Gastroesophageal sphincter (tissue), 4 donors: ENCODE measurements around the gene SND1. TPM values are rescaled to one million over a fixed set of nuclear protein-coding genes. Genes with fewer than 3 reads are reported as not detected.
A peak's percentile ranks its signal among the peaks of the same experiment; 100 is the strongest.

ENCODE experiments used
- ATAC-seq: fragments of 150-250 bp; one replicate; pipeline ENCODE4 v1.9.1; 2016; ENCODE audit warnings: mild to moderate bottlenecking, moderate library complexity
- H3K27ac ChIP-seq, 4 donors: fragments of 200-600 bp; sonication (generic) in 3 of 4; 1 replicate in 3 of 4; 2 replicates in 1 of 4; pipeline ENCODE4 v1.5.1; 2016 to 2019
- H3K27me3 ChIP-seq: fragments of 200-600 bp; sonication (generic); one replicate; pipeline ENCODE4 v1.5.1; 2019
- H3K36me3 ChIP-seq, 2 donors: fragments of 200-600 bp; sonication (generic); one replicate each; pipeline ENCODE4 v1.5.1; 2019; ENCODE audit warnings: control low read depth in 1 of 2
- H3K4me1 ChIP-seq, 3 donors: fragments of 200-600 bp; sonication (generic); 1 replicate in 2 of 3; 2 replicates in 1 of 3; pipeline ENCODE4 v1.5.1; 2016 to 2019; ENCODE audit warnings: control low read depth in 2 of 3
- H3K4me3 ChIP-seq, 2 donors: fragments of 200-600 bp; sonication (generic); one replicate each; pipeline ENCODE4 v1.5.1; 2019; ENCODE audit warnings: mild to moderate bottlenecking in 1 of 2, moderate library complexity in 1 of 2
- H3K9me3 ChIP-seq, 3 donors: fragments of 200-600 bp; sonication (generic); one replicate each; pipeline ENCODE4 v1.5.1; 2017 to 2019; ENCODE audit warnings: control low read depth in 2 of 3
- EP300 ChIP-seq: sonication (generic); formaldehyde crosslinking; IDR thresholded peaks from one replicate; pipeline ENCODE4 v1.6.1; 2017; ENCODE audit warnings: antibody characterized with exemption, mild to moderate bottlenecking
- POLR2A ChIP-seq, 2 donors: fragments of 450-650 bp; IDR thresholded peaks; one replicate each; pipeline ENCODE4 v1.6.1; 2017; ENCODE audit warnings: antibody characterized with exemption in 2 of 2, mild to moderate bottlenecking in 2 of 2, moderate library complexity in 1 of 2
- POLR2AphosphoS5 ChIP-seq: sonication (generic); formaldehyde crosslinking; IDR thresholded peaks from one replicate; pipeline ENCODE4 v1.6.1; 2017; ENCODE audit warnings: antibody characterized with exemption
- WGBS, 2 donors: methylation state at CpG; one replicate each; pipeline ENCODE4 v1.1.5; 2018; ENCODE audit warnings: low coverage in 1 of 2; 5-methylcytosine and 5-hydroxymethylcytosine counted together
- total RNA-seq, 4 donors: library from RNA; depleted of rRNA; stranded (reverse); fragments of >200 nt; gene quantifications; one replicate each; pipeline ENCODE4 v1.1.0, GENCODE V29; 2016
- TF ChIP-seq, protein P1 (sequence below), 4 experiments: fragments of 200-600 bp in 2 of 4; fragments of 450-650 bp in 2 of 4; sonication (generic) in 1 of 4; IDR thresholded peaks; one replicate each; pipeline ENCODE4 v1.5.1; 2017 to 2019; ENCODE audit warnings: antibody characterized with exemption in 4 of 4, mild to moderate bottlenecking in 2 of 4, moderate library complexity in 2 of 4

SND1 gene
- total RNA-seq, 4 donors from 2014 or later, result 97.1 to 119 (median 103) TPM

DNA sequence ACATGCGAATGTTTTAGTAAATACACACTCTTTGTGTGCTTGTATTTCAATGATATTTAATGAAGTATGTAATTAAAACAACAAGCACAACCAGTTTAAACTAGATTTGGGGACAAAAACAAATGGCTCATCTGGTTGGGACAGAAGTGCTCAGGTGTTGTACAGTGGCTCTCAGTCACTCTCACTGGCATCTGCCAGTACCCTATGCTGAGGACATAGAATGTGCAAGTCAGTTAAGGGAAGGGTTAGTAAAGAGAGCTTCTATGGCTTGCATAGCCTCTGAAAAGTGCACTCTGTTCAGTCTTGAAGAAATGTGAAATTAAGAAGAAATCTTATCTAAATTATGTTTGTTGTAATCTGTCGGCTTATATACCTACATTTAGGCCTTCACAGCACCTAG lies 196.2 kb downstream of the SND1 start:
- peaks cover 3 to 27% (median 8%) of the 10 kb centered on the region in 3 donors for H3K4me1 ChIP-seq

DNA sequence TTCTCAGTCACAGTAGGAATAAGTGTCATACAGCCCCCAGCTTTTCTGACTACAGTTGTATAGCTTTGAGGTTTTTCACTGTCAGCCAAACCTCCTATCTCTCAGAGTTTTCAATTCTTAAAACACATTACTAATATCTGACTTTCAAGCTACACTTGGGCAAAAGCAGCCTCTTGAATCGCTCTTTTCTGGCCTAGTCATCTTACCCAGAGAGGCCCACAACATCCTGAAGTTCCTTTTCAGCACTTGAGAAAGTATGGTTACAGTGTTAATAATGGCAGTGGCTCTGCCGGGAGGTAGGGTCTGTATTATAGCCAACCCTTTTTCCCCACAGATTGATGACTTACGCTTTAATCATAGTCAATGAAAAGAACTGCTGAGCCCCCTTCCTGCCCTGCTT lies 198.2 kb downstream of the SND1 start:
- ATAC-seq, result no peak
- Histone ChIP-seq H3K27me3 (no peaks in the 10 kb centered on the region), H3K4me1 (peaks cover 0 to 13% (median 0%) of the 10 kb centered on the region in 3 donors)

More for the DNA sequence above, 196.2 kb downstream of the SND1 start:
- Histone ChIP-seq H3K4me3 (no peak overlapping the region), H3K27ac (no peak overlapping the region), H3K27me3 (no peaks in the 10 kb centered on the region), H3K36me3 (no peaks in the 10 kb centered on the region), H3K9me3 (no peaks in the 10 kb centered on the region)
- 97 to 100% methylated on average over 1 to 2 of the region's 2 CpGs for WGBS, 2 donors
- TF ChIP-seq, protein P1, sequence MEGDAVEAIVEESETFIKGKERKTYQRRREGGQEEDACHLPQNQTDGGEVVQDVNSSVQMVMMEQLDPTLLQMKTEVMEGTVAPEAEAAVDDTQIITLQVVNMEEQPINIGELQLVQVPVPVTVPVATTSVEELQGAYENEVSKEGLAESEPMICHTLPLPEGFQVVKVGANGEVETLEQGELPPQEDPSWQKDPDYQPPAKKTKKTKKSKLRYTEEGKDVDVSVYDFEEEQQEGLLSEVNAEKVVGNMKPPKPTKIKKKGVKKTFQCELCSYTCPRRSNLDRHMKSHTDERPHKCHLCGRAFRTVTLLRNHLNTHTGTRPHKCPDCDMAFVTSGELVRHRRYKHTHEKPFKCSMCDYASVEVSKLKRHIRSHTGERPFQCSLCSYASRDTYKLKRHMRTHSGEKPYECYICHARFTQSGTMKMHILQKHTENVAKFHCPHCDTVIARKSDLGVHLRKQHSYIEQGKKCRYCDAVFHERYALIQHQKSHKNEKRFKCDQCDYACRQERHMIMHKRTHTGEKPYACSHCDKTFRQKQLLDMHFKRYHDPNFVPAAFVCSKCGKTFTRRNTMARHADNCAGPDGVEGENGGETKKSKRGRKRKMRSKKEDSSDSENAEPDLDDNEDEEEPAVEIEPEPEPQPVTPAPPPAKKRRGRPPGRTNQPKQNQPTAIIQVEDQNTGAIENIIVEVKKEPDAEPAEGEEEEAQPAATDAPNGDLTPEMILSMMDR (IDR thresholded peaks at IDR 0.05), result no peak
- TF ChIP-seq POLR2A (IDR thresholded peaks at IDR 0.05) (no peak), POLR2AphosphoS5 (no peak), EP300 (no peak)
- ATAC-seq, result no peak

DNA sequence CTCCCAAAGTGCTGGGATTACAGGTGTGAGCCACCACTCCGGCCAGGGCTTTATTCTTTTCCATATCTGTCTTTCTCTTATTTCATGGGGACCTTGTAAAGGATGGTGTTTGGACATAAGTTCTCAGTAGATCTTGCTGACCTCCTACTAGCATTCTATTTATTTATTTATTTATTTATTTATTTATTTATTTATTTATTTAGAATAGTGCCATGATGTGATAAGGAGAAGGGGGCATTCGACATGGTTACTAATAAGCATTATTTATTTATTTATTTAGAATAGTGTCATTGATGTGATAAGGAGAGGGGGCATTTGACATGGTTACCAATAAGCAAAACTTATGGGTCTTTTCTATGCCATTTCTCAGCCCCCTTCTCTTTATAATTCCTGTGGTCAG lies 202.4 kb downstream of the SND1 start:
- H3K4me1 ChIP-seq, result peaks cover 0 to 16% (median 0%) of the 10 kb centered on the region in 3 donors
- 96 to 100% methylated on average over 2 of the region's 2 CpGs for WGBS, 2 donors
- H3K36me3 ChIP-seq, result no peaks in the 10 kb centered on the region
- no peak overlapping the region for H3K4me3 ChIP-seq
- no peaks in the 10 kb centered on the region for H3K27me3 ChIP-seq
- ATAC-seq, result no peak
- no peak overlapping the region for H3K27ac ChIP-seq
- TF ChIP-seq POLR2A (IDR thresholded peaks at IDR 0.05), result no peak
- no peak for TF ChIP-seq POLR2AphosphoS5
- no peaks in the 10 kb centered on the region for H3K9me3 ChIP-seq

More for the DNA sequence above, 198.2 kb downstream of the SND1 start:
- Histone ChIP-seq H3K27ac (no peak overlapping the region), H3K36me3 (no peaks in the 10 kb centered on the region), H3K4me3 (no peak overlapping the region), H3K9me3 (no peaks in the 10 kb centered on the region)
- 73 to 92% methylated on average over 1 to 3 of the region's 3 CpGs for WGBS, 2 donors
- TF ChIP-seq POLR2AphosphoS5 (no peak), EP300 (no peak)
- TF ChIP-seq, protein P1 (IDR thresholded peaks at IDR 0.05), result no peak

DNA sequence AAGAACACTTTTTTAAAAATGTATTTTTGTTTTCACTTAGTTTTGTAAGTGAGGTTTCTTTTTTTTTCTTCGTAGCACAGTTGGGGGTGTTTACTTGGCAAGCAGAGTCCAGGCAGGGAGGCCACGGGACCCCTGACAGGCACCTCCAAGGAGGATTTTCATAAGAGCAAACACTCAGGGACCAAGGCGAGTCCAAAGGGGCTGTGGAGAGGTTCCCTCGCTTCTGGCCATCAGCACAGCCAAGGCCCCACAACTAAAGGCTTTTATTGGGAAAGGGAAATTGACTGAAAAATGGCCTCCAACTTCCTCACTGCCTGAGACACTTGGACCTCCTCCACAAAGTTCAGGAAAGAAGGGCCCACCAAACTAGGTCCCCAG lies 205.5 kb downstream of the SND1 start:
- H3K4me1 ChIP-seq, result peaks cover 0 to 16% (median 0%) of the 10 kb centered on the region in 3 donors
- no peak for TF ChIP-seq POLR2AphosphoS5
- TF ChIP-seq, protein P1 (IDR thresholded peaks at IDR 0.05), result no peak
- 100% methylated on average over 1 of the region's 4 CpGs; no CpG with 5 or more reads in 1 of the 2 donors for WGBS, 2 donors
- no peak for ATAC-seq
- H3K27me3 ChIP-seq, result no peaks in the 10 kb centered on the region
- H3K27ac ChIP-seq, result no peak overlapping the region
- no peak overlapping the region for H3K4me3 ChIP-seq
- no peaks in the 10 kb centered on the region for H3K9me3 ChIP-seq
- no peaks in the 10 kb centered on the region for H3K36me3 ChIP-seq

DNA sequence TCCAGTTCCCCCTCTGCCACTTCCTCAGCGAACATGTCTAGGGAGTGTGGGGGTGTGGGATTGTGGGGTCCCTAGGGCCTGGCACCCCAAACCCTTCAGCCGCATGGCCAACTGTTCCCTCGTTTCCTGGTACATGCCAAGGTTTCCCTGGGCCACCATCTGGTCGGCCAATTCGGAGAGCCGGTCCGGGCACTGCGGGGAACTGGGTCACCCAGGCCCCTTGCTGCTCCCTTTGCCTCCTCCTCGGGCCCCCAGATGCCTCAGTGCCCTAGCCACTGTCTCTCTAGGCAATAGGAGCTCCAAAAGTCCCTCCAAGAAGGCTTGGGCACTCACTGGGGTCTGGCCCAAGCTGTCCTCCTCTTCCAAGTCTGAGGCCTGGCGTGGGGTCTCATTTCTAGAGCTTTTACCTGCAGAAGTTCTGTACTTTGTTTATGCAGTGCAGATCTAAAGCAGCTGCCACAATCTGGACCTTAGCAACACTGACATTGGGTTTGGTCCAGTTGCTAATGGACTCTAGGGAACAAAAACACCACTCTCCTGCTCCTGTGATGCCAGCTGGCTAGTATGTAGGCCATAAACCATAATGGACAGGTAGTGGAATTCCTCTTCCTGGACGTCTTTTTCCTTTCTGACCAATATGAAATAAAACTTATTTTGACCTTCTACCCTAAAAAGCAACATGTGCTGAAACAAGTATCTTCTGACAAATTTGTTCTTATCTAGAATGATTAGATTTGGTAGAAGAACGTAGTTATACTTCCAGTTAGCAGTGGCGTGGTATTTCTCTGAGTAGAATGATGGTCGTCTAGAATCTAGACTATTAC lies 206.3 kb downstream of the SND1 start:
- Histone ChIP-seq H3K27ac (no peak overlapping the region), H3K4me1 (peaks cover 0 to 16% (median 0%) of the 10 kb centered on the region in 3 donors), H3K27me3 (no peaks in the 10 kb centered on the region), H3K36me3 (no peaks in the 10 kb centered on the region), H3K9me3 (no peaks in the 10 kb centered on the region), H3K4me3 (no peak overlapping the region)
- TF ChIP-seq POLR2A (IDR thresholded peaks at IDR 0.05) (no peak), POLR2AphosphoS5 (peak; percentile 63)
- no peak for ATAC-seq
- WGBS, 2 donors, result 57 to 73% methylated on average over 4 to 8 of the region's 14 CpGs

DNA sequence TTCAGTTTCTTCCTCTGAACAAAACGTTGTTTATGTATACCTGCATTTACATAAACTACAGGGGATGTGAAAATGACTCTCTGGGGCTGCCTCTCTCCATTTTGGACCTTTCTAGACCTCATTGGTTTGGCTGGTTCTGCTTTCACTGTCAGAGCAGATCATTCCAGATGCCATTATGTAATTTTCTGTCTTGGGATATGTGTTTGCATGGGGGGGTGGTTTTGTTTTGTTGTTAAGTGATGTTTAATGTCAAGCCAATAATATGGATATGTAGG lies 206.9 kb downstream of the SND1 start:
- Histone ChIP-seq H3K4me1 (peaks cover 0 to 16% (median 0%) of the 10 kb centered on the region in 3 donors), H3K36me3 (no peaks in the 10 kb centered on the region), H3K9me3 (no peaks in the 10 kb centered on the region), H3K27me3 (no peaks in the 10 kb centered on the region), H3K4me3 (no peak overlapping the region), H3K27ac (no peak overlapping the region)
- no peak for TF ChIP-seq POLR2A (IDR thresholded peaks at IDR 0.05)
- TF ChIP-seq, protein P1 (IDR thresholded peaks at IDR 0.05), result no peak
- TF ChIP-seq EP300, result no peak
- TF ChIP-seq POLR2AphosphoS5, result no peak
- ATAC-seq, result no peak
- 35 to 89% methylated on average over 1 of the region's 1 CpG for WGBS, 2 donors
